ENCODE data around the gene LRRC26. TPM values are rescaled to one million over a fixed set of nuclear protein-coding genes. Genes with fewer than 3 reads are reported as not detected.

The LRRC26 gene
- total RNA-seq, 1 donor from 2014 or later: not detected

Small RNA genes lying within 50 kb of the gene (small RNA-seq; reads per million reads assigned to genes)
- not detected for gene MIR3621

Other genes with a start within 250 kb of the LRRC26 start
- gene FBXW5, start 225.3 kb downstream of the LRRC26 start, total RNA-seq: 45.4 TPM
- not detected for gene C8G, start 224.8 kb downstream of the LRRC26 start, total RNA-seq
- not detected for gene LCN12, start 217.8 kb downstream of the LRRC26 start, total RNA-seq
- 4.2 TPM for gene PTGDS, start 192.5 kb downstream of the LRRC26 start, total RNA-seq
- under 0.01 TPM for gene LCNL1, start 187.1 kb downstream of the LRRC26 start, total RNA-seq
- gene PAXX, start 177.6 kb downstream of the LRRC26 start, total RNA-seq: 2.1 TPM
- not detected for gene CLIC3, start 173.5 kb downstream of the LRRC26 start, total RNA-seq
- gene ABCA2, start 141.8 kb downstream of the LRRC26 start, total RNA-seq: 5.2 TPM
- not detected for gene FUT7, start 138.0 kb downstream of the LRRC26 start, total RNA-seq
- gene NPDC1, start 123.9 kb downstream of the LRRC26 start, total RNA-seq: 5.7 TPM
- 5.2 TPM for gene ENTPD2, start 116.0 kb downstream of the LRRC26 start, total RNA-seq
- 1.0 TPM for gene SAPCD2, start 99.5 kb downstream of the LRRC26 start, total RNA-seq
- 1.0 TPM for gene UAP1L1, start 92.5 kb downstream of the LRRC26 start, total RNA-seq
- gene MAN1B1, start 83.1 kb downstream of the LRRC26 start, total RNA-seq: 31.8 TPM
- gene DPP7, start 55.3 kb downstream of the LRRC26 start, total RNA-seq: 19.8 TPM
- not detected for gene GRIN1, start 30.9 kb downstream of the LRRC26 start, total RNA-seq
- gene TMEM210, start 2.0 kb upstream of the LRRC26 start, total RNA-seq: not detected
- gene ANAPC2, start 18.5 kb upstream of the LRRC26 start, total RNA-seq: 21.4 TPM
- gene SSNA1, start 18.6 kb upstream of the LRRC26 start, total RNA-seq: 47.0 TPM
- 2.6 TPM for gene TPRN, start 30.7 kb upstream of the LRRC26 start, total RNA-seq
- gene TMEM203, start 35.6 kb upstream of the LRRC26 start, total RNA-seq: 32.9 TPM
- gene NDOR1, start 35.6 kb upstream of the LRRC26 start, total RNA-seq: 4.7 TPM
- gene RNF208, start 52.2 kb upstream of the LRRC26 start, total RNA-seq: not detected
- not detected for gene CYSRT1, start 55.1 kb upstream of the LRRC26 start, total RNA-seq
- not detected for gene RNF224, start 57.5 kb upstream of the LRRC26 start, total RNA-seq
- not detected for gene SLC34A3, start 60.9 kb upstream of the LRRC26 start, total RNA-seq
- gene TUBB4B, start 71.2 kb upstream of the LRRC26 start, total RNA-seq: 97.1 TPM
- gene STPG3, start 81.2 kb upstream of the LRRC26 start, total RNA-seq: not detected
- gene NELFB, start 85.3 kb upstream of the LRRC26 start, total RNA-seq: 33.9 TPM
- 2.1 TPM for gene TOR4A, start 107.7 kb upstream of the LRRC26 start, total RNA-seq
- 2.1 TPM for gene NRARP, start 132.2 kb upstream of the LRRC26 start, total RNA-seq

Measured in skeletal muscle tissue (tissue), 2 donors.